H1 (cell line): Measurements from ENCODE around the gene GRAMD4. TPM values are rescaled to one million over a fixed set of nuclear protein-coding genes. Genes with fewer than 3 reads are reported as not detected.

Source experiments
- CTCF ChIA-PET: fragments of 300-600 bp; sonication (Branson Sonifier 250); formaldehyde crosslinking; loops from one replicate; lab custom pipeline; 2021; ENCODE audit not compliant: partially characterized antibody; lab: Charles Lee
- POLR2A ChIA-PET: fragments of 300-600 bp; sonication (Branson Sonifier 250); formaldehyde crosslinking; loops from one replicate; lab custom pipeline; 2021; ENCODE audit warnings: inconsistent platforms; ENCODE audit not compliant: partially characterized antibody; lab: Charles Lee
- DNase-seq, 2 experiments: peaks; one replicate each; pipeline versions ENCODE4 v3.0.0 to v3.0.0-alpha.2; 2010 to 2022; ENCODE audit warnings: low spot score in 2 of 2, low read depth in 1 of 2, mixed read lengths in 1 of 2
- FAIRE-seq: peaks from 2 replicates; lab custom pipeline; 2011; peaks lifted over from hg19 to GRCh38; lab: Jason Lieb, UNC
- H2AFZ ChIP-seq: 2 replicates; pipeline ENCODE4 v1.8.1; 2012; ENCODE audit warnings: low read length, inconsistent platforms
- H2AK5ac ChIP-seq: 2 replicates; pipeline ENCODE4 v1.6.1; 2013; ENCODE audit warnings: low read depth, low read length
- H2BK120ac ChIP-seq: replicated peaks from 2 replicates; pipeline ENCODE3; 2013; ENCODE audit warnings: low read depth, low read length, inconsistent platforms
- H2BK12ac ChIP-seq: 2 replicates; pipeline ENCODE4 v1.6.1; 2013; ENCODE audit warnings: low read depth, low read length
- H2BK15ac ChIP-seq: 2 replicates; pipeline ENCODE4 v1.6.1; 2013; ENCODE audit warnings: low read length
- H2BK20ac ChIP-seq: 2 replicates; pipeline ENCODE4 v1.6.1; 2013; ENCODE audit warnings: low read length
- H2BK5ac ChIP-seq: 2 replicates; pipeline ENCODE4 v1.6.1; 2013; ENCODE audit warnings: low read depth, low read length
- H3K14ac ChIP-seq: 2 replicates; pipeline ENCODE4 v1.6.1; 2013; ENCODE audit warnings: inconsistent platforms; ENCODE audit not compliant: insufficient read length
- H3K18ac ChIP-seq: 2 replicates; pipeline ENCODE4 v1.6.1; 2013; ENCODE audit warnings: low read length; ENCODE audit errors: extremely low read depth
- H3K23ac ChIP-seq: 2 replicates; pipeline ENCODE4 v1.6.1; 2013; ENCODE audit warnings: inconsistent platforms; ENCODE audit not compliant: insufficient read length
- H3K23me2 ChIP-seq: 2 replicates; pipeline ENCODE4 v1.6.1; 2013; ENCODE audit warnings: low read depth, low read length
- H3K27ac ChIP-seq: 2 replicates; pipeline ENCODE4 v1.6.1; 2011; ENCODE audit warnings: low read depth, low read length, inconsistent platforms
- H3K27me3 ChIP-seq, 4 experiments: replicated peaks in 1 of 4; 1 replicate in 1 of 4; 2 replicates in 3 of 4; pipeline versions ENCODE4 v1.6.1 to v1.8.1; 2011 to 2013; ENCODE audit warnings: low read length in 3 of 4, mild to moderate bottlenecking in 3 of 4, inconsistent platforms in 2 of 4, mixed read lengths in 2 of 4, moderate library complexity in 1 of 4; ENCODE audit not compliant: control insufficient read depth in 3 of 4, insufficient read depth in 3 of 4; ENCODE audit errors: extremely low read depth in 1 of 4
- H3K36me3 ChIP-seq, 4 experiments: 2 replicates each; pipeline versions ENCODE4 v1.6.1 to v1.8.1; 2011 to 2013; ENCODE audit warnings: mild to moderate bottlenecking in 4 of 4, low read length in 3 of 4, moderate library complexity in 2 of 4, control low read depth in 1 of 4, inconsistent platforms in 1 of 4; ENCODE audit not compliant: insufficient read depth in 4 of 4, control insufficient read depth in 2 of 4
- H3K4ac ChIP-seq: replicated peaks from 2 replicates; pipeline ENCODE3; 2013; ENCODE audit warnings: low read length, low read depth, mixed read lengths, inconsistent platforms; ENCODE audit not compliant: insufficient read length
- H3K4me1 ChIP-seq, 4 experiments: replicated peaks in 1 of 4; 1 replicate in 1 of 4; 2 replicates in 3 of 4; pipeline versions ENCODE4 v1.6.1 to v1.8.1; 2011 to 2013; ENCODE audit warnings: low read length in 3 of 4, inconsistent platforms in 2 of 4, mixed read lengths in 1 of 4; ENCODE audit not compliant: insufficient read depth in 4 of 4, control insufficient read depth in 3 of 4
- H3K4me2 ChIP-seq, 2 experiments: 2 replicates each; pipeline versions ENCODE4 v1.6.1 to v1.8.1; 2011 to 2013; ENCODE audit warnings: low read depth in 2 of 2, low read length in 2 of 2, control low read depth in 1 of 2, inconsistent platforms in 1 of 2, mild to moderate bottlenecking in 1 of 2; ENCODE audit not compliant: insufficient read depth in 1 of 2
- H3K4me3 ChIP-seq, 4 experiments: fragments of 200-600, 300-600 bp in 1 of 4; sonication (generic), shearing (Covaris generic), sonication (Bioruptor Twin) in 1 of 4; 2 replicates each; pipeline versions ENCODE4 v1.5.1 to v1.8.1; 2011 to 2016; ENCODE audit warnings: low read length in 4 of 4, low read depth in 3 of 4, control low read depth in 2 of 4, inconsistent platforms in 2 of 4, mild to moderate bottlenecking in 2 of 4, mixed read lengths in 1 of 4, moderate library complexity in 1 of 4; ENCODE audit not compliant: insufficient read depth in 2 of 4; ENCODE audit errors: extremely low read depth in 1 of 4
- H3K56ac ChIP-seq: replicated peaks from 2 replicates; pipeline ENCODE3; 2013; ENCODE audit warnings: low read depth, mild to moderate bottlenecking, mixed read lengths, low read length, inconsistent platforms; ENCODE audit not compliant: insufficient read length
- H3K79me1 ChIP-seq: 2 replicates; pipeline ENCODE4 v1.6.1; 2013; ENCODE audit warnings: low read depth, low read length, control low read depth
- H3K79me2 ChIP-seq, 2 experiments: 2 replicates each; pipeline versions ENCODE4 v1.6.1 to v1.8.1; 2012 to 2013; ENCODE audit warnings: low read length in 2 of 2, mild to moderate bottlenecking in 2 of 2, inconsistent platforms in 1 of 2; ENCODE audit not compliant: insufficient read depth in 2 of 2, control insufficient read depth in 1 of 2
- H3K9ac ChIP-seq, 4 experiments: replicated peaks in 1 of 4; 1 replicate in 1 of 4; 2 replicates in 3 of 4; pipeline versions ENCODE4 v1.6.1 to v1.8.1; 2011 to 2013; ENCODE audit warnings: low read depth in 3 of 4, low read length in 3 of 4, control low read depth in 2 of 4, mild to moderate bottlenecking in 2 of 4, moderate library complexity in 2 of 4, inconsistent platforms in 1 of 4; ENCODE audit errors: extremely low read depth in 1 of 4
- H3K9me3 ChIP-seq, 2 experiments: 2 replicates each; pipeline versions ENCODE4 v1.6.1 to v1.8.1; 2012 to 2013; ENCODE audit warnings: mild to moderate bottlenecking in 2 of 2, moderate library complexity in 2 of 2, control low read depth in 1 of 2, inconsistent platforms in 1 of 2, low read depth in 1 of 2, low read length in 1 of 2, mixed read lengths in 1 of 2; ENCODE audit not compliant: insufficient read depth in 2 of 2
- H4K20me1 ChIP-seq, 2 experiments: replicated peaks in 1 of 2; 2 replicates each; pipeline versions ENCODE3 to v1.8.1; 2011 to 2013; ENCODE audit warnings: inconsistent platforms in 2 of 2, low read length in 2 of 2, mild to moderate bottlenecking in 1 of 2; ENCODE audit not compliant: insufficient read depth in 2 of 2, control insufficient read depth in 1 of 2
- H4K5ac ChIP-seq: 2 replicates; pipeline ENCODE4 v1.6.1; 2013; ENCODE audit warnings: low read length, low read depth, mixed read lengths, inconsistent platforms; ENCODE audit not compliant: insufficient read length
- H4K8ac ChIP-seq: 2 replicates; pipeline ENCODE4 v1.8.0; 2013; ENCODE audit warnings: mild to moderate bottlenecking, moderate library complexity, low read length, inconsistent platforms; ENCODE audit not compliant: insufficient read depth; ENCODE audit errors: extremely low read depth
- H4K91ac ChIP-seq: replicated peaks from 2 replicates; pipeline ENCODE3; 2013; ENCODE audit warnings: low read length, mixed read lengths, inconsistent platforms; ENCODE audit not compliant: insufficient read length
- BCL11A ChIP-seq, 2 experiments: IDR thresholded peaks; one replicate each; pipeline ENCODE4 v1.6.1; 2011; ENCODE audit warnings: low read depth in 2 of 2, low read length in 2 of 2, mild to moderate bottlenecking in 2 of 2
- CBX5 ChIP-seq: fragments of 300-800, 300-1000 bp; sonication (generic); IDR thresholded peaks from 2 replicates; pipeline ENCODE4 v1.7.1; 2016; ENCODE audit warnings: antibody characterized with exemption, low read length, low read depth
- CBX8 ChIP-seq: fragments of 300-800, 300-1000 bp; sonication (generic); IDR thresholded peaks from 2 replicates; pipeline ENCODE4 v1.7.1; 2016; ENCODE audit warnings: low read depth, low read length, borderline replicate concordance
- CEBPB ChIP-seq: IDR thresholded peaks from 2 replicates; pipeline ENCODE4 v1.6.1; 2012; ENCODE audit warnings: low read depth, low read length
- CREB1 ChIP-seq: IDR thresholded peaks from 2 replicates; pipeline ENCODE4 v1.6.1; 2012; ENCODE audit warnings: inconsistent platforms
- EP300 ChIP-seq, 2 experiments: IDR thresholded peaks; 1 replicate in 1 of 2; 2 replicates in 1 of 2; pipeline ENCODE4 v1.6.1; 2011 to 2012; ENCODE audit warnings: low read depth in 2 of 2, low read length in 2 of 2, mild to moderate bottlenecking in 2 of 2, borderline replicate concordance in 1 of 2, inconsistent platforms in 1 of 2, moderate library complexity in 1 of 2
- EZH2 ChIP-seq: fragments of 200-600 bp; sonication (generic); IDR thresholded peaks from 2 replicates; pipeline ENCODE4 v1.7.1; 2012; ENCODE audit warnings: low read depth, mild to moderate bottlenecking, moderate library complexity, low read length, inconsistent platforms; ENCODE audit not compliant: severe bottlenecking
- GABPA ChIP-seq: IDR thresholded peaks from 2 replicates; pipeline ENCODE4 v1.6.1; 2011; ENCODE audit warnings: mild to moderate bottlenecking, low read length, moderate library complexity, borderline replicate concordance; ENCODE audit not compliant: insufficient read depth
- JUND ChIP-seq: IDR thresholded peaks from 2 replicates; pipeline ENCODE4 v1.6.1; 2011; ENCODE audit warnings: mild to moderate bottlenecking, improper control_type of control experiment, low read length
- KDM4A ChIP-seq: IDR thresholded peaks from one replicate; pipeline ENCODE4 v1.7.1; 2012; ENCODE audit warnings: low read depth, mild to moderate bottlenecking, moderate library complexity, low read length, inconsistent platforms; ENCODE audit not compliant: severe bottlenecking
- MAFK ChIP-seq: IDR thresholded peaks from 2 replicates; pipeline ENCODE4 v1.6.1; 2012; ENCODE audit warnings: low read depth, mild to moderate bottlenecking, improper control_type of control experiment, low read length
- POLR2A ChIP-seq, 2 experiments: IDR thresholded peaks; 1 replicate in 1 of 2; 2 replicates in 1 of 2; pipeline ENCODE4 v1.6.1; 2011; ENCODE audit warnings: low read depth in 2 of 2, low read length in 2 of 2, mild to moderate bottlenecking in 2 of 2; ENCODE audit errors: control extremely low read depth in 1 of 2
- RBBP5 ChIP-seq: IDR thresholded peaks from 2 replicates; pipeline ENCODE4 v1.7.1; 2012; ENCODE audit warnings: low read depth, mild to moderate bottlenecking, inconsistent platforms, low read length, moderate library complexity, borderline replicate concordance
- RXRA ChIP-seq: IDR thresholded peaks from 2 replicates; pipeline ENCODE4 v1.6.1; 2011; ENCODE audit warnings: low read depth, mild to moderate bottlenecking, low read length, moderate library complexity; ENCODE audit not compliant: insufficient read depth
- SAP30 ChIP-seq: fragments of 300-600 bp; sonication (generic); IDR thresholded peaks from 2 replicates; pipeline ENCODE4 v1.7.1; 2012; ENCODE audit warnings: low read length, moderate library complexity, mild to moderate bottlenecking, inconsistent platforms; ENCODE audit not compliant: insufficient read depth, insufficient replicate concordance
- WGBS, 2 experiments: shearing (Covaris generic) in 1 of 2; methylation state at CpG; one replicate each; pipeline versions ENCODE4 v1.1.6 to v1.1.7; 2013 to 2015; ENCODE audit warnings: low lambda C conversion rate in 2 of 2, mixed read lengths in 2 of 2, inconsistent platforms in 1 of 2, low coverage in 1 of 2, missing lambda C conversion rate in 1 of 2; ENCODE audit not compliant: insufficient replicate concordance in 2 of 2, insufficient coverage in 1 of 2, insufficient read length in 1 of 2; ENCODE audit errors: extremely low coverage in 1 of 2, missing lambda C conversion rate in 1 of 2; 5-methylcytosine and 5-hydroxymethylcytosine counted together
- polyA plus RNA-seq, 7 experiments: library from polyadenylated mRNA; depleted of rRNA in 3 of 7; stranded (reverse) in 5 of 7; unstranded in 2 of 7; fragments of >200 nt in 5 of 7; fragments of 200-250 nt in 2 of 7; gene quantifications; 1 replicate in 5 of 7; 2 replicates in 1 of 7; 4 replicates in 1 of 7; pipeline versions ENCODE4 v1.2.1 to v1.2.3, GENCODE V29; 2011 to 2013; ENCODE audit warnings: missing spikeins in 2 of 7, mixed read lengths in 2 of 7
- total RNA-seq: library from RNA; stranded (reverse); fragmentation: NEBNext Ultra II Directional; extraction: Animal tissue kit (Norgen Biotek cat#: 25700); gene quantifications from 2 replicates; pipeline ENCODE4 v1.2.1, GENCODE V29; 2021

GRAMD4 gene
- total and polyA plus RNA-seq, 2 of the 8 experiments (the other 6 are each of a cell fraction or from before 2014, with no cell fraction given): 7.9 to 25.6 TPM

GRCh38 chr22:46714550-46714949, 94.4 kb downstream of the GRAMD4 start:
- peaks cover under 1 to 41% (median 12%) of the 10 kb centered on the region in 4 experiments; a peak in 6 of 8 replicates for H3K36me3 ChIP-seq
- H4K5ac ChIP-seq: no peak overlapping the region
- no peaks in the 10 kb centered on the region for H3K23me2 ChIP-seq
- CTCF ChIA-PET: no interaction called here
- no peak overlapping the region for H2AK5ac ChIP-seq
- H2BK5ac ChIP-seq: no peak overlapping the region
- H3K4me3 ChIP-seq: no peak overlapping the region
- no peaks in the 10 kb centered on the region for H3K79me1 ChIP-seq
- no peak overlapping the region for H3K23ac ChIP-seq
- H2BK15ac ChIP-seq: no peak overlapping the region
- H2AFZ ChIP-seq: no peak overlapping the region
- H3K27me3 ChIP-seq: no peaks in the 10 kb centered on the region
- no peak overlapping the region for H3K4me2 ChIP-seq
- H4K20me1 ChIP-seq: peaks cover 2 to 3% of the 10 kb centered on the region in 2 experiments
- no peak overlapping the region for H2BK20ac ChIP-seq
- POLR2A ChIA-PET: no interaction called here
- H3K79me2 ChIP-seq: no peaks in the 10 kb centered on the region; a peak in 1 of 4 replicates
- H4K91ac ChIP-seq: no peak overlapping the region
- H2BK120ac ChIP-seq: no peak overlapping the region
- H3K18ac ChIP-seq: no peak overlapping the region
- H3K4ac ChIP-seq: no peak overlapping the region
- H4K8ac ChIP-seq: no peak overlapping the region
- H2BK12ac ChIP-seq: no peak overlapping the region
- FAIRE-seq (no peak), DNase-seq (no peak)
- H3K14ac ChIP-seq: no peak overlapping the region
- H3K9me3 ChIP-seq: no peaks in the 10 kb centered on the region
- H3K27ac ChIP-seq: no peak overlapping the region
- no peak overlapping the region for H3K9ac ChIP-seq
- no peak overlapping the region for H3K56ac ChIP-seq
- WGBS, 2 experiments: 94% methylated on average over 4 of the region's 4 CpGs; no CpG with 5 or more reads in 1 of the 2 experiments
- no peaks in the 10 kb centered on the region for H3K4me1 ChIP-seq
- no peak for TF ChIP-seq CEBPB
- no peak for TF ChIP-seq JUND
- no peak for TF ChIP-seq POLR2A (IDR thresholded peaks at IDR 0.05; ENCODE audit: control extremely low read depth in 1 of 2, low read depth in 2 of 2, low read length in 2 of 2)
- TF ChIP-seq EP300 (IDR thresholded peaks at IDR 0.05; ENCODE audit: borderline replicate concordance in 1 of 2, low read depth in 2 of 2, low read length in 2 of 2): no peak
- TF ChIP-seq KDM4A: no peak
- no peak for TF ChIP-seq EZH2
- no peak for TF ChIP-seq CREB1
- no peak for TF ChIP-seq GABPA
- no peak for TF ChIP-seq RXRA
- no peak for TF ChIP-seq CBX5
- no peak for TF ChIP-seq MAFK
- no peak for TF ChIP-seq RBBP5
- TF ChIP-seq BCL11A (IDR thresholded peaks at IDR 0.05; ENCODE audit: low read depth in 2 of 2, low read length in 2 of 2): no peak
- no peak for TF ChIP-seq CBX8
- no peak for TF ChIP-seq SAP30
